SK-N-MC (cell line): ENCODE measurements around the gene SMG9.
"Not testable (repeated sequence)": the region's sequence is repeated elsewhere in the genome, so short reads cannot be mapped to it uniquely, and the experiment has no call there.

Experiments
- DNase-seq: peaks from one replicate; pipeline ENCODE4 v3.0.0-alpha.2; 2011; ENCODE audit warnings: low read depth, low spot score
- H3K27ac ChIP-seq: fragments of 200-600 bp; sonication (generic); 2 replicates; pipeline ENCODE4 v1.5.1; 2016; ENCODE audit warnings: mixed run types
- H3K36me3 ChIP-seq: fragments of 200-600 bp; sonication (generic); 2 replicates; pipeline ENCODE4 v1.6.1; 2017; ENCODE audit warnings: antibody characterized with exemption, low read length, mixed read lengths; ENCODE audit not compliant: insufficient read depth
- H3K4me3 ChIP-seq: fragments of 200-600 bp; sonication (generic); 2 replicates; pipeline ENCODE4 v1.5.1; 2016
- H3K9ac ChIP-seq: fragments of 200-600 bp; sonication (generic); 2 replicates; pipeline ENCODE4 v1.8.0; 2017; ENCODE audit warnings: mixed run types, mixed read lengths; ENCODE audit not compliant: insufficient read length
- H3K9me3 ChIP-seq: fragments of 200-600 bp; sonication (generic); 2 replicates; pipeline ENCODE4 v1.6.1; 2017; ENCODE audit warnings: low read depth, mild to moderate bottlenecking, antibody characterized with exemption, low read length, moderate library complexity, mixed read lengths
- EZH2 ChIP-seq: fragments of 200-600 bp; sonication (generic); IDR thresholded peaks from one replicate; pipeline ENCODE4 v1.6.1; 2017; ENCODE audit warnings: antibody characterized with exemption
- FOXP2 ChIP-seq: optimal IDR thresholded peaks from 2 replicates; pipeline ENCODE3; 2011; ENCODE audit warnings: mild to moderate bottlenecking, moderate library complexity; ENCODE audit not compliant: insufficient read depth; ENCODE audit errors: extremely low read length, control extremely low read depth
- POLR2AphosphoS5 ChIP-seq: IDR thresholded peaks from 2 replicates; pipeline ENCODE4 v1.6.1; 2012; ENCODE audit warnings: mild to moderate bottlenecking, low read depth, low read length, borderline replicate concordance

SMG9 gene

GRCh38 chr19:43765109-43765876, 10.5 kb upstream of the SMG9 start:
- no peak for DNase-seq
- H3K9me3 ChIP-seq: no peaks in the 10 kb centered on the region
- H3K4me3 ChIP-seq: no peak overlapping the region
- TF ChIP-seq EZH2: no peak
- TF ChIP-seq FOXP2: no peak
- TF ChIP-seq POLR2AphosphoS5: no peak
- H3K27ac ChIP-seq: no peak overlapping the region
- no peak overlapping the region for H3K9ac ChIP-seq
- no peaks in the 10 kb centered on the region for H3K36me3 ChIP-seq

DNA sequence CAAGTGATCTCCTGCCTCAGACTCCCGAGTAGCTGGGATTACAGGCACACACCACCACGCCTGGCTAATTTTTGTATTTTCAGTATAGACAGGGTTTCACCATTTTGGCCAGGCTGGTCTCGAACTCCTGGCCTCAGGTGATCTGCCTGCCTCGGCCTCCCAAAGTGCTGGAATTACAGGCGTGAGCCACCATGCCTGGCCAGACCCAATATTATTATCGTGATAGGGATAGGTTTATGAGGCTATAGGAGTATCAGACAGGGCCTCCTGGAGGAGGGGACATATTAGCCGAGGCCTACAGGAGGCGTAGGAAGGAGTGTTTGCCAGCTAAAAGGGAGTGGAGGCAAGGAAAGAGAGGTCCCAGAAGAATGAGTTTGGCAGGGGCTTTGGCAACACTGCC, 9.9 kb upstream of the SMG9 start:
- not testable (repeated sequence) for H3K4me3 ChIP-seq, H3K36me3 ChIP-seq, DNase-seq, H3K9me3 ChIP-seq, H3K27ac ChIP-seq, H3K9ac ChIP-seq

GRCh38 chr19:43763473-43763939, 8.7 kb upstream of the SMG9 start:
- Histone ChIP-seq H3K27ac (no peak overlapping the region), H3K36me3 (no peaks in the 10 kb centered on the region), H3K9ac (no peak overlapping the region), H3K9me3 (no peaks in the 10 kb centered on the region), H3K4me3 (no peak overlapping the region)
- DNase-seq: no peak
- TF ChIP-seq FOXP2 (no peak), POLR2AphosphoS5 (no peak), EZH2 (no peak)

DNA sequence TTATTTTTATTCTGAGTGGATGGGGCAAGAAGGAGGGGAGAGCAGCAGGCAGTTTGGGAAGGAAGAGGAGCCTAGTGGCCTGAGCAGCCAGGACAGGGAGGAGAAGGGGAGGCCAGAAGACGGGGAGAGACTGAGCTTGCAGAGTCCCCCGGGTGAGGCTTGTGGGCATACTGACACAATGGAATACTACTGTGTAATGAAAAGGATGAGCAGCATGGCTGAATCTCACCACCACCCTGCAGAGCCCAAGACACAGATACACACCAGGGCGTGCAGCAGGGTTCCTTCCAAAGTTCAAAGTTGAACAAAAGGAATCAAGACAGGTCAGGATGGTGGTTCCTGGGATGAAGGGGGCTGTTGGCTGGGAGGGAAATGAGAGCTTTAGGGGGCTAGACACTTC, 8.1 kb upstream of the SMG9 start:
- Histone ChIP-seq H3K9ac (no peak overlapping the region), H3K9me3 (no peaks in the 10 kb centered on the region), H3K4me3 (no peak overlapping the region), H3K27ac (no peak overlapping the region), H3K36me3 (no peaks in the 10 kb centered on the region)
- no peak for DNase-seq
- TF ChIP-seq EZH2: no peak
- no peak for TF ChIP-seq POLR2AphosphoS5
- TF ChIP-seq FOXP2: no peak

- no peak overlapping the region for H3K27ac ChIP-seq
- no peak overlapping the region for H3K4me3 ChIP-seq
- no peak for DNase-seq
- H3K9me3 ChIP-seq: no peaks in the 10 kb centered on the region
- H3K9ac ChIP-seq: no peak overlapping the region
- TF ChIP-seq POLR2AphosphoS5: no peak
- no peak for TF ChIP-seq FOXP2
- TF ChIP-seq EZH2: no peak
- H3K36me3 ChIP-seq: peaks cover 7% of the 10 kb centered on the region; the same call in 1 of the 2 replicates
These were observed 6.2 kb upstream of the SMG9 start for GRCh38 chr19:43760941-43761340.

- no peak for DNase-seq
These were observed 4.8 kb upstream of the SMG9 start for GRCh38 chr19:43759515-43759914.

DNA sequence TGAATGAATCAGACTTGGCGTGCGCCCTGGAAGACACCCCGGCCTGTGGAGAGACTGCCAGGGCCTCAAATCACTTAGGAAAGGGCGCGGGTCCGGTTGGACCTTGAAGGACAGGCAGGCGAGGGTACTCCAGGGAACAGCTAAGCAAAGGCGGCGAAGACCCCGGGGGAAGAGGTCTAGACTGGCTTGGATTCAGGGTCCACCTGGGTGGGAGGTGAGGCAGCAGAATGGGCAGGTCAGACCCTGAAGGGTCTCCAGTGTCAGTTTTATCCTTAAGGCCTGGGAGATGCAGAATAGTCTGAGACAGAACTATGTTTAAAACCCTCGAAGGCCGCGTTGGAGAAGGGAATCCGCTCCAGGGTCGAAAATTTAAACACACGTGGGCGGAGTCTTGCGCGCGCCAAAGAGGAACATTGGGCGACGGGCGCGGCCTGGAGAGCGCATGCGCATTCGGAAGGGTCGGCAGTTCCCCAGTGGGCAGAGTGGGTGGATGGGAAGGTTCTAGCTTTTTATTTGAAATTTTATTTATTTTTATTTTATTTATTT, 567 bp upstream of the SMG9 start:
- Histone ChIP-seq H3K4me3 (peak overlapping the region; percentile 99), H3K27ac (peak overlapping the region; percentile 99), H3K9ac (peak overlapping the region; percentile 100), H3K36me3 (peaks cover 26% of the 10 kb centered on the region), H3K9me3 (no peaks in the 10 kb centered on the region)
- DNase-seq: no peak
- TF ChIP-seq EZH2 (no peak), POLR2AphosphoS5 (no peak), FOXP2 (no peak)

More at GRCh38 chr19:43759515-43759914, 4.8 kb upstream of the SMG9 start:
- TF ChIP-seq EZH2 (no peak), FOXP2 (no peak), POLR2AphosphoS5 (no peak)
- H3K9me3 ChIP-seq: no peaks in the 10 kb centered on the region
- peaks cover 7% of the 10 kb centered on the region; the same call in 1 of the 2 replicates for H3K36me3 ChIP-seq
- peak overlapping the region; percentile 33 for H3K9ac ChIP-seq
- peak overlapping the region; percentile 58; the same call in 1 of the 2 replicates for H3K27ac ChIP-seq
- 0 out of 2 replicates have a peak overlapping the region, but pooled peaks have one; percentile 2 for H3K4me3 ChIP-seq

- no peaks in the 10 kb centered on the region for H3K9me3 ChIP-seq
- H3K9ac ChIP-seq: peak overlapping the region; percentile 100
- no peak for DNase-seq
- H3K36me3 ChIP-seq: peaks cover 37% of the 10 kb centered on the region
- no peak for TF ChIP-seq POLR2AphosphoS5
- TF ChIP-seq EZH2: no peak
- no peak for TF ChIP-seq FOXP2
- H3K27ac ChIP-seq: peak overlapping the region; percentile 99
- peak overlapping the region; percentile 99 for H3K4me3 ChIP-seq
These were observed 584 bp downstream of the SMG9 start for GRCh38 chr19:43754253-43754502.
